Gastroesophageal sphincter (tissue), 4 donors: ENCODE results near the gene DMD. TPM values are rescaled to one million over a fixed set of nuclear protein-coding genes. Genes with fewer than 3 reads are reported as not detected.

Experiments used
- ATAC-seq: fragments of 150-250 bp; one replicate; pipeline ENCODE4 v1.9.1; 2016; ENCODE audit warnings: mild to moderate bottlenecking, moderate library complexity
- H3K27ac ChIP-seq, 4 donors: fragments of 200-600 bp; sonication (generic) in 3 of 4; 1 replicate in 3 of 4; 2 replicates in 1 of 4; pipeline ENCODE4 v1.5.1; 2016 to 2019
- H3K27me3 ChIP-seq: fragments of 200-600 bp; sonication (generic); one replicate; pipeline ENCODE4 v1.5.1; 2019
- H3K36me3 ChIP-seq, 2 donors: fragments of 200-600 bp; sonication (generic); one replicate each; pipeline ENCODE4 v1.5.1; 2019; ENCODE audit warnings: control low read depth in 1 of 2
- H3K4me1 ChIP-seq, 3 donors: fragments of 200-600 bp; sonication (generic); 1 replicate in 2 of 3; 2 replicates in 1 of 3; pipeline ENCODE4 v1.5.1; 2016 to 2019; ENCODE audit warnings: control low read depth in 2 of 3
- H3K4me3 ChIP-seq, 2 donors: fragments of 200-600 bp; sonication (generic); one replicate each; pipeline ENCODE4 v1.5.1; 2019; ENCODE audit warnings: mild to moderate bottlenecking in 1 of 2, moderate library complexity in 1 of 2
- H3K9me3 ChIP-seq, 3 donors: fragments of 200-600 bp; sonication (generic); one replicate each; pipeline ENCODE4 v1.5.1; 2017 to 2019; ENCODE audit warnings: control low read depth in 2 of 3
- EP300 ChIP-seq: sonication (generic); formaldehyde crosslinking; IDR thresholded peaks from one replicate; pipeline ENCODE4 v1.6.1; 2017; ENCODE audit warnings: antibody characterized with exemption, mild to moderate bottlenecking
- POLR2A ChIP-seq, 2 donors: fragments of 450-650 bp; IDR thresholded peaks; one replicate each; pipeline ENCODE4 v1.6.1; 2017; ENCODE audit warnings: antibody characterized with exemption in 2 of 2, mild to moderate bottlenecking in 2 of 2, moderate library complexity in 1 of 2
- POLR2AphosphoS5 ChIP-seq: sonication (generic); formaldehyde crosslinking; IDR thresholded peaks from one replicate; pipeline ENCODE4 v1.6.1; 2017; ENCODE audit warnings: antibody characterized with exemption
- whole genome bisulfite sequencing, 2 donors: methylation state at CpG; one replicate each; pipeline ENCODE4 v1.1.5; 2018; ENCODE audit warnings: low coverage in 1 of 2; 5-methylcytosine and 5-hydroxymethylcytosine counted together
- total RNA-seq, 4 donors: library from RNA; depleted of rRNA; stranded (reverse); fragments of >200 nt; gene quantifications; one replicate each; pipeline ENCODE4 v1.1.0, GENCODE V29; 2016
- TF ChIP-seq, protein P1 (sequence below), 4 experiments: fragments of 200-600 bp in 2 of 4; fragments of 450-650 bp in 2 of 4; sonication (generic) in 1 of 4; IDR thresholded peaks; one replicate each; pipeline ENCODE4 v1.5.1; 2017 to 2019; ENCODE audit warnings: antibody characterized with exemption in 4 of 4, mild to moderate bottlenecking in 2 of 4, moderate library complexity in 2 of 4

The DMD gene
- total RNA-seq, 4 donors from 2014 or later: 111 to 225 (median 183) TPM

DNA sequence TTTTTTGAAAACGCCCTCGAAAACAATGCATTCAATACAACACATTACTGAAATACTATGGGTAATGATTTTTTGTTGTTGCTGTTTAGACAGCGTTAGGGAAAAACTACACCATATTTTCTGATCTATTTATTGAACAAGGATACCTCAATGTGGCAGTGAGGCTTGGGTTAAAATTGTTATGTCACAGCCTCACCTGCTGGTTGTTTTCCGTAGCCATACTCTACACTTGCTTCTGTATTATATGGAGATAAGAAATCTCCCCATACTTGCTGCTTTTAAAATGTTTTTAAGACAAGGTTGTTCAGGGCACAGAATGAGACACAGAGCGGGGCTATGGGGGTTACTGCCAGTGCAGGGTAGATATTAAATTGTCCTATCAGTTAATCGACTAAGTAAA lies 1917.9 kb downstream of the DMD start:
- H3K27ac ChIP-seq: no peak overlapping the region
- no peaks in the 10 kb centered on the region for H3K4me1 ChIP-seq
- TF ChIP-seq EP300 (no peak), POLR2A (IDR thresholded peaks at IDR 0.05) (no peak), POLR2AphosphoS5 (no peak)
- TF ChIP-seq, protein P1, sequence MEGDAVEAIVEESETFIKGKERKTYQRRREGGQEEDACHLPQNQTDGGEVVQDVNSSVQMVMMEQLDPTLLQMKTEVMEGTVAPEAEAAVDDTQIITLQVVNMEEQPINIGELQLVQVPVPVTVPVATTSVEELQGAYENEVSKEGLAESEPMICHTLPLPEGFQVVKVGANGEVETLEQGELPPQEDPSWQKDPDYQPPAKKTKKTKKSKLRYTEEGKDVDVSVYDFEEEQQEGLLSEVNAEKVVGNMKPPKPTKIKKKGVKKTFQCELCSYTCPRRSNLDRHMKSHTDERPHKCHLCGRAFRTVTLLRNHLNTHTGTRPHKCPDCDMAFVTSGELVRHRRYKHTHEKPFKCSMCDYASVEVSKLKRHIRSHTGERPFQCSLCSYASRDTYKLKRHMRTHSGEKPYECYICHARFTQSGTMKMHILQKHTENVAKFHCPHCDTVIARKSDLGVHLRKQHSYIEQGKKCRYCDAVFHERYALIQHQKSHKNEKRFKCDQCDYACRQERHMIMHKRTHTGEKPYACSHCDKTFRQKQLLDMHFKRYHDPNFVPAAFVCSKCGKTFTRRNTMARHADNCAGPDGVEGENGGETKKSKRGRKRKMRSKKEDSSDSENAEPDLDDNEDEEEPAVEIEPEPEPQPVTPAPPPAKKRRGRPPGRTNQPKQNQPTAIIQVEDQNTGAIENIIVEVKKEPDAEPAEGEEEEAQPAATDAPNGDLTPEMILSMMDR (IDR thresholded peaks at IDR 0.05): no peak
- H3K27me3 ChIP-seq: no peaks in the 10 kb centered on the region
- no peaks in the 10 kb centered on the region for H3K36me3 ChIP-seq
- no peaks in the 10 kb centered on the region for H3K9me3 ChIP-seq
- WGBS, 2 donors: 60 to 100% methylated on average over 4 to 5 of the region's 6 CpGs
- no peak overlapping the region for H3K4me3 ChIP-seq
- no peak for ATAC-seq

DNA sequence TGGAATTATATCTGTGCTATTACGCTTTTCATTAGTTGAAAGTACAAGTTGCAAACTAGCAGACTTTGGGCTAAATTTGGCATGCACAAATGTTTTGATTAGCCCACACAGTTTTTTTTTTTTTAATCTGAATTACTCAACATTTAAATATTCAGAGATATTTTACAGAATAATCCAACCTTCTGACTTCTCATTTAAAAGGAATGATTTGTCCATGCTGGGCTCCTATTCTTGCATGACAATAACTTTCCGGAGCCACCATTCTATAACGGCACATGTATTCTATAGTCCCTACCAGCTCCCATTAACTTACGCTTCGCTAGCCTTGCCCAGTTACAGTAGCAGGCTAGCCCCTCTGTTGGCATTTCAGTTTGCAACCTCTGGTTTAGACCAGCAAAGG lies 1920.2 kb downstream of the DMD start:
- no peaks in the 10 kb centered on the region for H3K36me3 ChIP-seq
- H3K27me3 ChIP-seq: no peaks in the 10 kb centered on the region
- H3K4me3 ChIP-seq: no peak overlapping the region
- H3K27ac ChIP-seq: no peak overlapping the region
- H3K4me1 ChIP-seq: no peaks in the 10 kb centered on the region
- TF ChIP-seq POLR2AphosphoS5 (no peak), EP300 (no peak), POLR2A (IDR thresholded peaks at IDR 0.05) (no peak)
- TF ChIP-seq, protein P1 (IDR thresholded peaks at IDR 0.05): no peak
- ATAC-seq: no peak
- no peaks in the 10 kb centered on the region for H3K9me3 ChIP-seq
- 66 to 91% methylated on average over 3 to 5 of the region's 5 CpGs for WGBS, 2 donors

DNA sequence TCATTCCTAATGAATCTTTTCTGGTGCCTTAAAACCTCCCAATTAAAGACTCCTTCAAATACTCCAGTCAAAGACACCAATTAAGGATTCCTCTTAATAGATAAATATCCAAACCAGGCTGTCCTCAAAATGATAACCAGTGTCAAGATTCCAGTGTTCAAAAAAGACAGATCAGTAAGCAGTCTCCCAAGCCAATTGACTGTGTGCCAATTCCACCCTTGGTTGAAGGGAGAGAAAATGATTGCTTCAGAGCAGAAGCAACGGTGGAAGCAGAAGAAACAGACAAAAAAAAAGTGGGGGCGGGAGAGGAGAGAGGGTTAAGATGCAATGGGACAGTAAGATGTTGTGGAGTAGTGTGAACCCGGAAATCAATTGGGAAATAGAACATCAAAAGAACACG lies 1923.5 kb downstream of the DMD start:
- no peaks in the 10 kb centered on the region for H3K36me3 ChIP-seq
- no peaks in the 10 kb centered on the region for H3K9me3 ChIP-seq
- H3K4me1 ChIP-seq: no peaks in the 10 kb centered on the region
- ATAC-seq: no peak
- H3K27me3 ChIP-seq: no peaks in the 10 kb centered on the region
- H3K27ac ChIP-seq: no peak overlapping the region
- 69 to 72% methylated on average over 4 of the region's 4 CpGs for WGBS, 2 donors
- TF ChIP-seq EP300 (no peak), POLR2AphosphoS5 (no peak), POLR2A (IDR thresholded peaks at IDR 0.05) (no peak)
- TF ChIP-seq, protein P1 (IDR thresholded peaks at IDR 0.05): no peak
- H3K4me3 ChIP-seq: no peak overlapping the region

DNA sequence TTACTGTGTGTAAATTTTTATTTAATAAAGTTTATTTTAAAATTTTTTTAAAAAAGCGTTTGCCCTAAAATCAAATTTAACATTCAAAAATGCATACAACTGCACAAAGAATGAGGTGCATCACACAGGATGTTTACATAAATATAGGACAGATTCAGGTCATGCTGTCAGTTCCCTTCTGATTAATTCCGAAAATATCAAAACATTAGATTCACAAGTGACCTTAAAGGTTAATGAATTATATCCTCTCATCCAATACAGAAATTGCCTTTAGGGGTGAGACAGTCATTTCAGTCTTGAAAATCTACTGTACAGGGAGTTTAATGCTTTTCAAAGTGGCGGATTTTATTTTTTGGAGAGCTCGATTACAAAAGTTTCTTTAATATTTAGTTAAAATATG lies 1930.8 kb downstream of the DMD start:
- Histone ChIP-seq H3K4me3 (no peak overlapping the region), H3K36me3 (no peaks in the 10 kb centered on the region), H3K4me1 (no peaks in the 10 kb centered on the region), H3K9me3 (no peaks in the 10 kb centered on the region), H3K27ac (no peak overlapping the region), H3K27me3 (no peaks in the 10 kb centered on the region)
- TF ChIP-seq POLR2AphosphoS5 (no peak), EP300 (no peak), POLR2A (IDR thresholded peaks at IDR 0.05) (no peak)
- TF ChIP-seq, protein P1 (IDR thresholded peaks at IDR 0.05): no peak
- WGBS, 2 donors: 77 to 81% methylated on average over 4 of the region's 4 CpGs
- no peak for ATAC-seq

DNA sequence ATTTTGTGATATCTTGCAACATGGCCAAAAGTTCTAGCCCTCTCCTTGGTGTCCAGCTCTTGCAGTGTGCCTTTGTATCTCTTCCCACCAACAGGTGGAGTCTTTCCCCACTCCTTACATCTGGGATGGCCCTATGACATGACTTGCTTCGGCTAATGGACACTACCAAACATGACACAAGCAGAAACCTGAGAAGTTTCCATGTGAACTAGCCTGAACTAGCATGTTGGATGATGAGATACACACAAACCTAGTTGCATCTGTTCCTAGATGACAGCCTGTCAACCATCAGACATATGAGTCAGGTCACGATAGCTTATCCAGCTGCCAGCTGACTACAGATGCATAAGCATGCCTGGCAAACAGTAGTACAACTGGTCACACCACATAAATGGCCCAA lies 1932.0 kb downstream of the DMD start:
- Histone ChIP-seq H3K4me3 (no peak overlapping the region), H3K4me1 (no peaks in the 10 kb centered on the region), H3K9me3 (no peaks in the 10 kb centered on the region), H3K27ac (no peak overlapping the region), H3K36me3 (no peaks in the 10 kb centered on the region), H3K27me3 (no peaks in the 10 kb centered on the region)
- ATAC-seq: no peak
- TF ChIP-seq POLR2A (IDR thresholded peaks at IDR 0.05): no peak
- TF ChIP-seq, protein P1 (IDR thresholded peaks at IDR 0.05): no peak
- no peak for TF ChIP-seq EP300
- no peak for TF ChIP-seq POLR2AphosphoS5
- WGBS, 2 donors: 80 to 88% methylated on average over 1 of the region's 2 CpGs
